ENCODE measurements around the gene TMEM183A. TPM values are rescaled to one million over a fixed set of nuclear protein-coding genes. Genes with fewer than 3 reads are reported as not detected.
A peak's percentile ranks its signal among the peaks of the same experiment; 100 is the strongest.

Gene TMEM183A
- total RNA-seq, 4 donors from 2014 or later, result 48.8 to 69.3 (median 61.1) TPM

- no peak for DNase-seq (ENCODE audit: low spot score in 2 of 2)
- TF ChIP-seq POLR2A (IDR thresholded peaks at IDR 0.05), result no peak
- WGBS, 2 donors, result 58 to 66% methylated on average over 6 of the region's 6 CpGs
- intact Hi-C loops (cut with DNase I; ENCODE audit: low total_unique reads), result loop anchor here (5.0 kb wide), 1 partner anchor 38 kb away; the partner anchor contains the start of gene KLHL12
- H3K4me3 ChIP-seq (ENCODE audit: low read depth, poor library complexity, severe bottlenecking), result no peak overlapping the region
Measured at GRCh38 chr1:202964791-202965410, 42.3 kb upstream of the TMEM183A start.

GRCh38 chr1:202965422-202965821 lies 41.8 kb upstream of the TMEM183A start:
- TF ChIP-seq POLR2A (IDR thresholded peaks at IDR 0.05) (no peak), CTCF (IDR thresholded peaks at IDR 0.05) (no peak)
- 44 to 55% methylated on average over 3 of the region's 3 CpGs for WGBS, 2 donors
- intact Hi-C loops (cut with DNase I; ENCODE audit: low total_unique reads), result loop anchor here (5.0 kb wide), 1 partner anchor 38 kb away; the partner anchor contains the start of gene KLHL12
- no peak overlapping the region for H3K4me3 ChIP-seq (ENCODE audit: low read depth, poor library complexity, severe bottlenecking)
- DNase-seq (ENCODE audit: low spot score in 2 of 2), result peak in 1 of 2 donors; percentile 41

- DNase-seq (ENCODE audit: low spot score in 2 of 2), result peak in 1 of 2 donors; percentile 47
- TF ChIP-seq POLR2A (IDR thresholded peaks at IDR 0.05), result no peak
- TF ChIP-seq CTCF (IDR thresholded peaks at IDR 0.05), result no peak
Measured at GRCh38 chr1:202966006-202966898, 40.9 kb upstream of the TMEM183A start.

GRCh38 chr1:202967684-202968281 lies 39.4 kb upstream of the TMEM183A start:
- TF ChIP-seq CTCF (IDR thresholded peaks at IDR 0.05), result no peak
- no peak for TF ChIP-seq POLR2A (IDR thresholded peaks at IDR 0.05)
- WGBS, 2 donors, result 10 to 11% methylated on average over 21 of the region's 21 CpGs
- peak in 1 of 2 donors; percentile 88 for DNase-seq (ENCODE audit: low spot score in 2 of 2)
- H3K4me3 ChIP-seq (ENCODE audit: low read depth, poor library complexity, severe bottlenecking), result peak overlapping the region; percentile 38
- intact Hi-C loops (cut with DNase I; ENCODE audit: low total_unique reads), result loop anchor here (5.0 kb wide), 1 partner anchor 40 kb away; the partner anchor contains the start of gene KLHL12

More at GRCh38 chr1:202966006-202966898, 40.9 kb upstream of the TMEM183A start:
- 29 to 36% methylated on average over 9 to 18 of the region's 18 CpGs for WGBS, 2 donors
- peak overlapping the region; percentile 87 for H3K4me3 ChIP-seq (ENCODE audit: low read depth, poor library complexity, severe bottlenecking)
- intact Hi-C loops (cut with DNase I; ENCODE audit: low total_unique reads), result loop anchor here (5.0 kb wide), 1 partner anchor 39 kb away; the partner anchor contains the start of gene KLHL12

- 63 to 72% methylated on average over 3 of the region's 3 CpGs for WGBS, 2 donors
- DNase-seq (ENCODE audit: low spot score in 2 of 2), result no peak
- no peak overlapping the region for H3K4me3 ChIP-seq (ENCODE audit: low read depth, poor library complexity, severe bottlenecking)
- TF ChIP-seq POLR2A (IDR thresholded peaks at IDR 0.05), result no peak
- TF ChIP-seq CTCF (IDR thresholded peaks at IDR 0.05), result no peak
- intact Hi-C loops (cut with DNase I; ENCODE audit: low total_unique reads), result loop anchor here (5.0 kb wide), 1 partner anchor 41 kb away; the partner anchor contains the start of gene KLHL12
Measured at GRCh38 chr1:202968351-202968750, 38.8 kb upstream of the TMEM183A start.

All from lower leg skin (tissue), 4 donors.